Hematopoietic multipotent progenitor cell treated with erythropoietin and hydrocortisone succinate and interleukin-3 and kit ligand, for 4 days (in vitro differentiated cells): Measurements from ENCODE around the gene VIT.
"Not testable (repeated sequence)": the region's sequence is repeated elsewhere in the genome, so short reads cannot be mapped to it uniquely, and the experiment has no call there.

ENCODE experiments used
- DNase-seq: peaks from one replicate; pipeline ENCODE4 v3.0.0-alpha.2; 2015

VIT gene

GRCh38 chr2:36677996-36678605 is 18.4 kb upstream of the VIT start:
- peak; percentile 18 for DNase-seq

- DNase-seq = no peak
These were observed 17.7 kb upstream of the VIT start for GRCh38 chr2:36678856-36679255.

- peak; percentile 30 for DNase-seq
These were observed 16.5 kb upstream of the VIT start for GRCh38 chr2:36680012-36680411.

- no peak for DNase-seq
These were observed 13.9 kb upstream of the VIT start for GRCh38 chr2:36682562-36682961.

- no peak for DNase-seq
These were observed 13.5 kb upstream of the VIT start for GRCh38 chr2:36683002-36683401.

GRCh38 chr2:36688291-36688690 is 8.2 kb upstream of the VIT start:
- not testable (repeated sequence) for DNase-seq

- DNase-seq = not testable (repeated sequence)
These were observed 7.5 kb upstream of the VIT start for GRCh38 chr2:36689013-36689412.

GRCh38 chr2:36692121-36692520 is 4.4 kb upstream of the VIT start:
- no peak for DNase-seq

- no peak for DNase-seq
These were observed 2.7 kb upstream of the VIT start for GRCh38 chr2:36693825-36694224.

- no peak for DNase-seq
These were observed 626 bp upstream of the VIT start for GRCh38 chr2:36695746-36696415.

GRCh38 chr2:36697424-36698066 is 1.0 kb downstream of the VIT start:
- DNase-seq = no peak

- peak; percentile 71 for DNase-seq
These were observed 2.5 kb downstream of the VIT start for GRCh38 chr2:36698993-36699392.

GRCh38 chr2:36700311-36700710 is 3.8 kb downstream of the VIT start:
- DNase-seq = no peak

- no peak for DNase-seq
These were observed 4.9 kb downstream of the VIT start for GRCh38 chr2:36701391-36701795.

- DNase-seq = no peak
These were observed 5.4 kb downstream of the VIT start for GRCh38 chr2:36701918-36702317.

GRCh38 chr2:36702781-36703180 is 6.3 kb downstream of the VIT start:
- DNase-seq = no peak

GRCh38 chr2:36704475-36705150 is 8.1 kb downstream of the VIT start:
- no peak for DNase-seq

GRCh38 chr2:36705326-36706020 is 9.0 kb downstream of the VIT start:
- DNase-seq = no peak

- DNase-seq = no peak
These were observed 9.7 kb downstream of the VIT start for GRCh38 chr2:36706021-36706876.

GRCh38 chr2:36707050-36707449 is 10.5 kb downstream of the VIT start:
- DNase-seq = no peak

- DNase-seq = peak; percentile 12
These were observed 11.7 kb downstream of the VIT start for GRCh38 chr2:36708041-36708741.
